VCaP (cell line): ENCODE data around the gene EVC.

Experiments used
- H3K27ac ChIP-seq: fragments of 450-650 bp; 2 replicates; pipeline ENCODE4 v1.5.1; 2017
- TF ChIP-seq, protein P1 (sequence below): fragments of 450-650 bp; conservative IDR thresholded peaks from 2 replicates; pipeline ENCODE4 v1.5.1; 2017; ENCODE audit warnings: mild to moderate bottlenecking, moderate library complexity

Gene EVC

DNA sequence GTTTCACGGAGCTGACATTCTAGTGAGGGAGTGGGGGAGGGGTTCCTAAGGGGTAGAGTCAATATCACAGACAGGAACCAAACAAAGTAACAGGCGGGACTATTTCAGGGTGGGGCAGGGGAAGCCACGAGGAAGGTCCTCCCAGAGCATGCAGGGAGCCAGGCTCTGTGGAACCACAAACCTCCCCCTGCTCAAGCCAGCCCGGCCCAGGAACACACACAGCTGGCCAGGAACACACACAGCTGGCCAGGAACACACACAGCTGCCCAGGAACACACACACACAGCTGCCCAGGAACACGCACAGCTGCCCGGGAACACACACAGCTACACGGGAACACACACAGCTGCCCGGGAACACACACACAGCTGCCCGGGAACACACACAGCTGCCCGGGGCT, 27.4 kb upstream of the EVC start:
- H3K27ac ChIP-seq, result no peak overlapping the region

DNA sequence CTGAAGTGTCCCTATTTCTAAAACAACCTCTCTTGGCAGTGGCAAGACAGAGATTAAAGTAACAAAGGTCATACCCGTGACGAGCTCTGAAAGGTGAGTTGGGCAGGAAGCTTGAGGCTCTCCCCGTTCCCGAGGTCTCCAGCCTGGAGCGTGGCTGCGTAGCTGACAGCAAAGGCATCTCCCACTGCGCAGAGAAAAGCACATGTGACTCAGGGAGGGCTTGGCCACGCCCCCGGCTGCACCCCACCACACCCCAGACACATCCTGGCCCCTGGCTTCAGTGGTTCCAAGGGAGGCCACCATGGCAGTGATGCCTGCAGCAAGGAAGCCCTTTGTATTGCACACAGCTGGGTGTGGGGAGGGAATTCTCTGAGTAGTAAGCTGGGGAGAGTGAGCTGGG, 25.7 kb upstream of the EVC start:
- TF ChIP-seq, protein P1, sequence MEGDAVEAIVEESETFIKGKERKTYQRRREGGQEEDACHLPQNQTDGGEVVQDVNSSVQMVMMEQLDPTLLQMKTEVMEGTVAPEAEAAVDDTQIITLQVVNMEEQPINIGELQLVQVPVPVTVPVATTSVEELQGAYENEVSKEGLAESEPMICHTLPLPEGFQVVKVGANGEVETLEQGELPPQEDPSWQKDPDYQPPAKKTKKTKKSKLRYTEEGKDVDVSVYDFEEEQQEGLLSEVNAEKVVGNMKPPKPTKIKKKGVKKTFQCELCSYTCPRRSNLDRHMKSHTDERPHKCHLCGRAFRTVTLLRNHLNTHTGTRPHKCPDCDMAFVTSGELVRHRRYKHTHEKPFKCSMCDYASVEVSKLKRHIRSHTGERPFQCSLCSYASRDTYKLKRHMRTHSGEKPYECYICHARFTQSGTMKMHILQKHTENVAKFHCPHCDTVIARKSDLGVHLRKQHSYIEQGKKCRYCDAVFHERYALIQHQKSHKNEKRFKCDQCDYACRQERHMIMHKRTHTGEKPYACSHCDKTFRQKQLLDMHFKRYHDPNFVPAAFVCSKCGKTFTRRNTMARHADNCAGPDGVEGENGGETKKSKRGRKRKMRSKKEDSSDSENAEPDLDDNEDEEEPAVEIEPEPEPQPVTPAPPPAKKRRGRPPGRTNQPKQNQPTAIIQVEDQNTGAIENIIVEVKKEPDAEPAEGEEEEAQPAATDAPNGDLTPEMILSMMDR, result no peak
- H3K27ac ChIP-seq, result no peak overlapping the region

More for the DNA sequence above, 27.4 kb upstream of the EVC start:
- TF ChIP-seq, protein P1, result no peak

GRCh38 chr4:5686338-5686737, 24.7 kb upstream of the EVC start:
- TF ChIP-seq, protein P1, result no peak
- no peak overlapping the region for H3K27ac ChIP-seq

DNA sequence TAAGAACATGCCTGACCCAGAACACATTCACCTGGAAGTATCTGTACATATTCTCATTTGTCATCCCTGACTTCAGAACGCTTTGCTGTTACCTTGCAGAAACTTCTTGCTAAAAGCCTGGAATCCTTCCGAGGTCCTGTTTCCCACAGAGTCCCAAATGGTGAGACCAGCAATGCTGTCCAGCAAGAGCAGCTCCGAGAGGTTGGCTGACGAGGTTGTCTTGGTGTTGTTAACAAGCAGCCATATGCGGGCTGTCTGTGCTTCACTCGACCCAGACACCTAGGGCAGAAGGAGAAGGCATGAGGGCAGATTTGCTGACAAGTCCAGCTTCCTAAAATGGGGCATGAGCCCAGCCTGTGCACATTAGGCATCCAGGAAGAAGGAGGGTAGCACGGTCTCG, 21.9 kb upstream of the EVC start:
- TF ChIP-seq, protein P1, result no peak
- H3K27ac ChIP-seq, result no peak overlapping the region

GRCh38 chr4:5691491-5692132, 19.4 kb upstream of the EVC start:
- TF ChIP-seq, protein P1, result no peak

GRCh38 chr4:5693871-5694270, 17.1 kb upstream of the EVC start:
- H3K27ac ChIP-seq, result no peak overlapping the region
- TF ChIP-seq, protein P1, result no peak

More at GRCh38 chr4:5691491-5692132, 19.4 kb upstream of the EVC start:
- H3K27ac ChIP-seq, result no peak overlapping the region

DNA sequence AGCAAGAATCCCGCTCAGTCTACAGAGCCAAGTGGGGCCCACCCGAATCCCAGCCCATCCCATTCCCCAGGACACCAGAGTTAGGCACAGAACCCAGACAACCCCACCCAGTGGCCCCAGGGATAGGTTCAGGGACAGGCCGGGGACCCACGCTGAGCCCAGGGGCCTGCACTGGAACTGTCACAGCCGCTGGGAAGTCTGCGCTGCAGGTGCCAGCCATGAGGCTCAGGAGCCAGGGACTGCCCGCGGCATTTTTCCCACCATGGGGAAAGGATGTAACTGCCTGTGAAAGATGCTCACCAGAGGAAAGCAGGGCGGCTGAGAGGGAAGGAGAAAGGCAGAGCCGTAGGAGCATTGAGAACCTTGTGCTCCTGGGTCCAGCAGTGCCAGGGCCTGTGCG, 14.7 kb upstream of the EVC start:
- H3K27ac ChIP-seq, result no peak overlapping the region
- TF ChIP-seq, protein P1, result no peak
